ENCODE results near the gene PCSK6.

The PCSK6 gene

GRCh38 chr15:101388046-101388445 is 101.5 kb downstream of the PCSK6 start:
- no peak for TF ChIP-seq GATA3 (IDR thresholded peaks at IDR 0.05; ENCODE audit: low read depth, low read length)
- TF ChIP-seq GATA2 (IDR thresholded peaks at IDR 0.05; ENCODE audit: low read depth, low read length) = no peak

GRCh38 chr15:101387574-101387973 is 101.9 kb downstream of the PCSK6 start:
- no peak for TF ChIP-seq GATA3 (IDR thresholded peaks at IDR 0.05; ENCODE audit: low read depth, low read length)
- no peak for TF ChIP-seq GATA2 (IDR thresholded peaks at IDR 0.05; ENCODE audit: low read depth, low read length)

GRCh38 chr15:101386967-101387366 is 102.5 kb downstream of the PCSK6 start:
- no peak for TF ChIP-seq GATA3 (IDR thresholded peaks at IDR 0.05; ENCODE audit: low read depth, low read length)
- TF ChIP-seq GATA2 (IDR thresholded peaks at IDR 0.05; ENCODE audit: low read depth, low read length) = no peak

- TF ChIP-seq GATA3 (IDR thresholded peaks at IDR 0.05; ENCODE audit: low read depth, low read length) (no peak), GATA2 (IDR thresholded peaks at IDR 0.05; ENCODE audit: low read depth, low read length) (no peak)
Measured at GRCh38 chr15:101386006-101386405, 103.5 kb downstream of the PCSK6 start.

GRCh38 chr15:101384276-101384675 is 105.2 kb downstream of the PCSK6 start:
- TF ChIP-seq GATA2 (IDR thresholded peaks at IDR 0.05; ENCODE audit: low read depth, low read length) (no peak), GATA3 (IDR thresholded peaks at IDR 0.05; ENCODE audit: low read depth, low read length) (no peak)

GRCh38 chr15:101382544-101382943 is 107.0 kb downstream of the PCSK6 start:
- TF ChIP-seq GATA3 (IDR thresholded peaks at IDR 0.05; ENCODE audit: low read depth, low read length) (no peak), GATA2 (IDR thresholded peaks at IDR 0.05; ENCODE audit: low read depth, low read length) (no peak)

GRCh38 chr15:101381671-101382212 is 107.8 kb downstream of the PCSK6 start:
- TF ChIP-seq GATA3 (IDR thresholded peaks at IDR 0.05; ENCODE audit: low read depth, low read length) (no peak), GATA2 (IDR thresholded peaks at IDR 0.05; ENCODE audit: low read depth, low read length) (no peak)

- no peak for TF ChIP-seq GATA2 (IDR thresholded peaks at IDR 0.05; ENCODE audit: low read depth, low read length)
- no peak for TF ChIP-seq GATA3 (IDR thresholded peaks at IDR 0.05; ENCODE audit: low read depth, low read length)
Measured at GRCh38 chr15:101380146-101380545, 109.4 kb downstream of the PCSK6 start.

- no peak for TF ChIP-seq GATA2 (IDR thresholded peaks at IDR 0.05; ENCODE audit: low read depth, low read length)
- TF ChIP-seq GATA3 (IDR thresholded peaks at IDR 0.05; ENCODE audit: low read depth, low read length) = no peak
Measured at GRCh38 chr15:101379647-101380046, 109.9 kb downstream of the PCSK6 start.

GRCh38 chr15:101378879-101379278 is 110.6 kb downstream of the PCSK6 start:
- TF ChIP-seq GATA2 (IDR thresholded peaks at IDR 0.05; ENCODE audit: low read depth, low read length) (no peak), GATA3 (IDR thresholded peaks at IDR 0.05; ENCODE audit: low read depth, low read length) (no peak)

GRCh38 chr15:101378171-101378755 is 111.2 kb downstream of the PCSK6 start:
- no peak for TF ChIP-seq GATA3 (IDR thresholded peaks at IDR 0.05; ENCODE audit: low read depth, low read length)
- no peak for TF ChIP-seq GATA2 (IDR thresholded peaks at IDR 0.05; ENCODE audit: low read depth, low read length)

GRCh38 chr15:101376615-101377395 is 112.7 kb downstream of the PCSK6 start:
- no peak for TF ChIP-seq GATA3 (IDR thresholded peaks at IDR 0.05; ENCODE audit: low read depth, low read length)
- TF ChIP-seq GATA2 (IDR thresholded peaks at IDR 0.05; ENCODE audit: low read depth, low read length) = no peak

- TF ChIP-seq GATA3 (IDR thresholded peaks at IDR 0.05; ENCODE audit: low read depth, low read length) (no peak), GATA2 (IDR thresholded peaks at IDR 0.05; ENCODE audit: low read depth, low read length) (no peak)
Measured at GRCh38 chr15:101374326-101374725, 115.2 kb downstream of the PCSK6 start.

GRCh38 chr15:101373577-101373976 is 115.9 kb downstream of the PCSK6 start:
- no peak for TF ChIP-seq GATA3 (IDR thresholded peaks at IDR 0.05; ENCODE audit: low read depth, low read length)
- TF ChIP-seq GATA2 (IDR thresholded peaks at IDR 0.05; ENCODE audit: low read depth, low read length) = no peak
